Prostate gland (tissue), 2 donors: Measurements from ENCODE around the gene CCDC86. TPM values are rescaled to one million over a fixed set of nuclear protein-coding genes. Genes with fewer than 3 reads are reported as not detected.

Experiments
- DNase-seq: peaks from one replicate; pipeline ENCODE4 v3.0.0-alpha.2; 2019; ENCODE audit warnings: low spot score
- H3K27ac ChIP-seq, 2 donors: fragments of 200-600 bp; sonication (generic); 2 replicates each; pipeline ENCODE4 v1.5.1; 2017 to 2019
- H3K27me3 ChIP-seq: fragments of 200-600 bp; sonication (generic); replicated peaks from 2 replicates; pipeline ENCODE4 v1.5.1; 2019; ENCODE audit not compliant: insufficient read depth
- H3K36me3 ChIP-seq, 2 donors: fragments of 200-600 bp; sonication (generic); 1 replicate in 1 of 2; 2 replicates in 1 of 2; pipeline versions ENCODE4 v1.5.1 to v1.8.1; 2017 to 2019
- H3K4me1 ChIP-seq: fragments of 200-600 bp; sonication (generic); replicated peaks from 2 replicates; pipeline ENCODE4 v1.5.1; 2019
- H3K4me3 ChIP-seq, 2 donors: fragments of 200-600 bp; sonication (generic); 2 replicates each; pipeline ENCODE4 v1.5.1; 2017 to 2019
- H3K9me3 ChIP-seq: fragments of 200-600 bp; sonication (generic); 2 replicates; pipeline ENCODE4 v1.5.1; 2017
- CTCF ChIP-seq, 4 experiments: fragments of 200-600 bp in 2 of 4; fragments of 450-650 bp in 2 of 4; sonication (generic) in 2 of 4; IDR thresholded peaks; 1 replicate in 3 of 4; 2 replicates in 1 of 4; pipeline ENCODE4 v1.5.1; 2016 to 2019; ENCODE audit warnings: antibody characterized with exemption in 4 of 4, mild to moderate bottlenecking in 2 of 4, moderate library complexity in 2 of 4
- POLR2A ChIP-seq: fragments of 450-650 bp; IDR thresholded peaks from one replicate; pipeline ENCODE4 v1.6.1; 2016; ENCODE audit warnings: antibody characterized with exemption, mild to moderate bottlenecking
- POLR2AphosphoS5 ChIP-seq: sonication (generic); formaldehyde crosslinking; IDR thresholded peaks from one replicate; pipeline ENCODE4 v1.6.1; 2017; ENCODE audit warnings: antibody characterized with exemption
- WGBS: methylation state at CpG from one replicate; pipeline ENCODE4 v1.1.5; 2018; 5-methylcytosine and 5-hydroxymethylcytosine counted together
- intact Hi-C: fragments of 100-400 bp; cut with DNase I; formaldehyde crosslinking; loops from one replicate; pipeline ENCODE4 v1.14.2; 2022
- total RNA-seq, 2 donors: library from RNA; depleted of rRNA; stranded (reverse); fragments of >200 nt; gene quantifications; one replicate each; pipeline ENCODE4 v1.1.0, GENCODE V29; 2016

CCDC86 gene
- total RNA-seq, 2 donors from 2014 or later = 48.7 to 56.7 TPM

DNA sequence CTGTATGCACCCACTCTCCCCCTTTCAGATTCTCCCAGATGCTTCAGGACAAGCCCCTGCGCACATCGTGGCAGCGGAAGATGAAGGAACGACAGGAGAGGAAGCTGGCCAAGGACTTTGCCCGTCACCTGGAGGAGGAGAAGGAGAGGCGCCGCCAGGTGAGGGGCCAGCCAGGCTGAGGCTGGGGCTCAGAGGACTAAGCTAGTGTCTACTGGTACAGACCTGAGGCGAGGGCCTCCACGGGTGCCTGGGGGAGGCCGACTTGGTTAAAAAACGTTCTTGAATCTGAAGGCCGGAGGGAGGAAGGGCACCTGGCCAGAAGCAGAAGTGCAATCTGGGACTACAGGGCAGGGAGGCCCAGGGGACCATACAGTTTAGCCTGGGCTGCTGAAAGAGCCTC is 6.0 kb downstream of the CCDC86 start:
- Histone ChIP-seq H3K27ac (no peak overlapping the region), H3K4me1 (peaks cover 21% of the 10 kb centered on the region), H3K4me3 (no peak overlapping the region), H3K36me3 (peaks cover 3 to 10% of the 10 kb centered on the region in 2 donors), H3K9me3 (no peaks in the 10 kb centered on the region), H3K27me3 (no peaks in the 10 kb centered on the region)
- intact Hi-C loops = no loop called here
- 90% methylated on average over 12 of the region's 12 CpGs for WGBS
- DNase-seq = no peak
- no peak for TF ChIP-seq POLR2A
- no peak for TF ChIP-seq POLR2AphosphoS5
- TF ChIP-seq CTCF (IDR thresholded peaks at IDR 0.05) = no peak

DNA sequence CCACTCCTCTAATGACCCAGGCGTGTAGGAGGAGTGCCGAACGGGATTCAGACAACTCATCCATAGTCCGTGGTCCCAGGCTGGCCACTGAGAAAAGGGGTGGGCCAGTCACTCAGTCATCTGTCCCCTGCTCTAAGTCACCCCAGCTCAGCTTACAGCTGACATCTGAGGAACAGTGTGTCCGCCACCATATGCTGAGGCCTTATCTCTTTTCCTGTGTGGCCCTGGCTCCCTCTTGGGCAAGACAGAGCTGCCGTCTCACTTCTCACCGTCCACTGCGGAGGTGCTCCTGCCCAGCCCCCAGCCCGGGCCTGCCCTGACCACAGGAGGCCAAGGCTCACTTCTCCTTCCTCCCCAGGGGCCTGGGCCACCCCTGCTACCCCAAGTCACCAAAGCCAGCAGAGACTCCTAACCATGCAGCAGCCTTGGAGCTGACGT is 6.8 kb downstream of the CCDC86 start:
- peaks cover 18% of the 10 kb centered on the region for H3K4me1 ChIP-seq
- WGBS = 89% methylated on average over 10 of the region's 10 CpGs
- intact Hi-C loops = no loop called here
- no peak overlapping the region for H3K27ac ChIP-seq
- no peak for TF ChIP-seq POLR2A
- TF ChIP-seq CTCF (IDR thresholded peaks at IDR 0.05) = no peak
- no peak for TF ChIP-seq POLR2AphosphoS5
- peaks cover 3 to 10% of the 10 kb centered on the region in 2 donors for H3K36me3 ChIP-seq
- no peak for DNase-seq
- no peaks in the 10 kb centered on the region for H3K27me3 ChIP-seq
- no peak overlapping the region for H3K4me3 ChIP-seq
- no peaks in the 10 kb centered on the region for H3K9me3 ChIP-seq

- intact Hi-C loops = no loop called here
- Histone ChIP-seq H3K27ac (no peak overlapping the region), H3K4me1 (peaks cover 10% of the 10 kb centered on the region), H3K27me3 (no peaks in the 10 kb centered on the region), H3K36me3 (peaks cover 3 to 10% of the 10 kb centered on the region in 2 donors), H3K4me3 (no peak overlapping the region), H3K9me3 (no peaks in the 10 kb centered on the region)
- WGBS = 88% methylated on average over 27 of the region's 29 CpGs
- TF ChIP-seq POLR2A = no peak
- TF ChIP-seq POLR2AphosphoS5 = no peak
- no peak for TF ChIP-seq CTCF (IDR thresholded peaks at IDR 0.05)
- no peak for DNase-seq
Observed at GRCh38 chr11:60849641-60850520, 8.0 kb downstream of the CCDC86 start.

DNA sequence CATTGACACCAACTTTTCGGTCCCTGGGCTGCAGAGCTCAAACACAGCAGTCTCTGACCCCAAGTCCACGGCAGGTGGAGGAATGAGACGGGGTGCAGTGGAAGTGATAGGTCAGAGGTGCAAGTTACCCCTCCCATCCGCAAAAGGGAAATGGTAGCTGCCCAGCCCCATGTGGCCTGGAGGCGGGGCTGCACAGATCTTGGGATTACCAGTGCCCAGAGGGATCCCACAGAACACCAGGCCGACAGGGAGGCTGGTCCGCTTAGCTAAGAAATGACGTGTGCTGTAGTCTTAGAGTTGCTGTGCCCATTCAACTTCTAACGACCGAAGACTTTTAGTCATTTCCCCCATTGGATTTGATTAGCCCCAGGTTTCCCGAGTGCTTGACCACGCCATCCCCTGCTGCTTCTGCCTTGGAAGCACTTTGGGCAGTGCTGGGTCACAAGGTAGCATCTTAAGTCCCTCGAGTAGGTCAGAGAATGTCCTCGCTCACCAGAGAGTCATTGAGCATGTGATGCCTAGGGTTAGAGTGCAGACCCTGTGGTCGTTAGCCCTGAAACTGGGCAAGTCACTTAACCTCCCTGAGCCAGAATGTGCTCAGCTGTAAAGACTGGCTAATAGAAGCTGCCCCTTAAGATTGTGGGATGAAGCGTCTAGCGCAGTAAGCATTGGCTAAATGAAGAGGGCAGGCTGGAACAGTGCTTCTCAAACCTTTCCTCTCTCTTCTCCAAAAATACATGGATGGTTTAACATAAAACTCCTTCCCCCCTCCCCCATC is 9.6 kb downstream of the CCDC86 start:
- Histone ChIP-seq H3K36me3 (peaks cover 3 to 10% of the 10 kb centered on the region in 2 donors), H3K4me3 (no peak overlapping the region), H3K27me3 (no peaks in the 10 kb centered on the region), H3K4me1 (no peaks in the 10 kb centered on the region), H3K27ac (no peak overlapping the region), H3K9me3 (no peaks in the 10 kb centered on the region)
- intact Hi-C loops = no loop called here
- no peak for TF ChIP-seq POLR2AphosphoS5
- no peak for TF ChIP-seq CTCF (IDR thresholded peaks at IDR 0.05)
- TF ChIP-seq POLR2A = no peak
- 89% methylated on average over 17 of the region's 17 CpGs for WGBS
- no peak for DNase-seq
